ENCODE measurements around the gene RNMT. TPM values are rescaled to one million over a fixed set of nuclear protein-coding genes. Genes with fewer than 3 reads are reported as not detected.

Gene RNMT
- total RNA-seq, 4 donors from 2014 or later = 7.9 to 64.8 (median 27.0) TPM

DNA sequence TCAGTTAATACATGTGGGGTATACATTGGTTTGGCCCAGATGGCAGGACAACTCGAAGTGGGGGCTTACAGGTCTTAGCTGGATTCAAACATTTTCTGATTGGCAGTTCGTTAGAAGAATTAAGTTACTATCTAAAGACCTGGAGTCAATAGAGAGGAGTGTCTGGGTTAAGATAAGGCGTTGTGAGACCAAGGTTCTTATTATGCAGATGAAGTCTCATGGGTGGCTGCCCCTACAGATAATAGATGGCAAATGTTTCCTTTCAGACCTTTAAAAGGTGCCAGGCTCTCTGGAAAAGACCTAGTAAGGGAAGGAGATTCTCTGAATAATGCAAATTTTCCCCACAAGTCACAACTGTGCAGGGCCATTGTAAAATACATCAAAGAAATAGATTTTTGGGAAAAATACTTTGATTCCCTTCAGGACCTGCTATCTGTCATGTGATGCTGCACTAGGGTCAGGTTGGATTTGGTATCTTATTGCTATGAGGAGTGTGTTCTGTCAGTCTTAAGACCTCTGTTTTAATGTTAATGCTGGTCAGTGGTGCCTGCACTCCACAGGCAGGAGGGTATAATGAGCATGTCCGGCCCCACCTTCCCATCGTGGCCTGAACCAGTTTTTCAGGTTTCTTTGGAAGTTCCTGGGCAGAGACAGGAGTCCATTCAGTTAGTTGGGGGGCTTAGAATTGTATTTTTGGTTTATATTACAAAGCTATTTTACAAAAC is 83.2 kb downstream of the RNMT start:
- H3K27me3 ChIP-seq = no peaks in the 10 kb centered on the region
- no peak overlapping the region for H3K27ac ChIP-seq
- H3K36me3 ChIP-seq = no peaks in the 10 kb centered on the region
- H3K4me3 ChIP-seq = no peak overlapping the region
- intact Hi-C loops (cut with DNase I; ENCODE audit: low total_unique reads) = no loop called here
- TF ChIP-seq, protein P1, sequence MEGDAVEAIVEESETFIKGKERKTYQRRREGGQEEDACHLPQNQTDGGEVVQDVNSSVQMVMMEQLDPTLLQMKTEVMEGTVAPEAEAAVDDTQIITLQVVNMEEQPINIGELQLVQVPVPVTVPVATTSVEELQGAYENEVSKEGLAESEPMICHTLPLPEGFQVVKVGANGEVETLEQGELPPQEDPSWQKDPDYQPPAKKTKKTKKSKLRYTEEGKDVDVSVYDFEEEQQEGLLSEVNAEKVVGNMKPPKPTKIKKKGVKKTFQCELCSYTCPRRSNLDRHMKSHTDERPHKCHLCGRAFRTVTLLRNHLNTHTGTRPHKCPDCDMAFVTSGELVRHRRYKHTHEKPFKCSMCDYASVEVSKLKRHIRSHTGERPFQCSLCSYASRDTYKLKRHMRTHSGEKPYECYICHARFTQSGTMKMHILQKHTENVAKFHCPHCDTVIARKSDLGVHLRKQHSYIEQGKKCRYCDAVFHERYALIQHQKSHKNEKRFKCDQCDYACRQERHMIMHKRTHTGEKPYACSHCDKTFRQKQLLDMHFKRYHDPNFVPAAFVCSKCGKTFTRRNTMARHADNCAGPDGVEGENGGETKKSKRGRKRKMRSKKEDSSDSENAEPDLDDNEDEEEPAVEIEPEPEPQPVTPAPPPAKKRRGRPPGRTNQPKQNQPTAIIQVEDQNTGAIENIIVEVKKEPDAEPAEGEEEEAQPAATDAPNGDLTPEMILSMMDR (IDR thresholded peaks at IDR 0.05) = no peak
- no peak for TF ChIP-seq POLR2A (IDR thresholded peaks at IDR 0.05)
- no peaks in the 10 kb centered on the region for H3K4me1 ChIP-seq
- DNase-seq = no peak
- H3K9me3 ChIP-seq = no peaks in the 10 kb centered on the region

DNA sequence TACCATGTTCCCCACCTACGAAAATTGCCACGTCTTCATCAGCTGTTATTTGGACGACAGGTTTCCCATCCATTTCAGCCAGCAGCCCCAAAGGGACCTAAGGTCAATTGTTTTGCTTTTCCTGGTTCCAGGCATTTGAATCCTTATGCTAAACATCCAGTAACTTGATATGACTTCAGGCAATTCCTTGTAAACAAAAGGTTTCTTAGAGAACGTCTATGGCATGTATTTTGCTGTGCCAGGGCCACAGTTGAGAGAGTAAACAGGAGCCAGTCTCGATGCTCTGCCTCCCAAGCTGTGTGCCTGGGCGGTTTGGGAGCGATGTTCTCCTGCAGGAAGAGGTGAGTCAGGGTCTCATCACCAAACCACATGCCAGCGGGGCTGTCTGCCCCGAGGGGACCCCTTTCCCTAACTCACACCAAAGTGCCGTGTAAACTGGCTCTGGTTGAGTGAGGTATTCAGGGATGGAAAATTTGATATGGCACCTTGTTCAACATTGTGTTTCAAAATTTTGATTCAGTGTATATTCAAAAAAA is 84.5 kb downstream of the RNMT start:
- Histone ChIP-seq H3K27me3 (no peaks in the 10 kb centered on the region), H3K36me3 (no peaks in the 10 kb centered on the region), H3K9me3 (no peaks in the 10 kb centered on the region), H3K4me1 (no peaks in the 10 kb centered on the region), H3K4me3 (no peak overlapping the region), H3K27ac (no peak overlapping the region)
- intact Hi-C loops (cut with DNase I; ENCODE audit: low total_unique reads) = no loop called here
- no peak for TF ChIP-seq POLR2A (IDR thresholded peaks at IDR 0.05)
- TF ChIP-seq, protein P1 (IDR thresholded peaks at IDR 0.05) = no peak
- DNase-seq = no peak

DNA sequence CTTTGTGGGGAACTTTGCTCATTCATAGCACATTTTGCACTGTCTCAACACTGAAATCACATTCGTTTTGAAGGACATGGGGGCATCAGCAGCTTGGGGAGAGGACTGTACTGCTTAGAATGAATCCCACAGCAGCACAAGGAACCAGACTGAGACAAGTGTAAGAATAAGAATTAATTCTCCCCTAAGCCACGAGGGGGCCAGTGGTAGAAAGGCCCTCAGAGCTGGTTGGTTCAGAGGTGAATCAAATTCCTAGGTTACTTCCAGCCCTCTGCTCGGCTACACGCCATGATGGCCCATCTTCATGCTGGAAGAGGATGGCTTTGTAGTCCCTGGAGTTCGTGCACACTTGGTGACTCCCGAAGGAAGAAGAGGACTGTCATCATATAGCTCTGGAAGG is 85.5 kb downstream of the RNMT start:
- Histone ChIP-seq H3K4me1 (no peaks in the 10 kb centered on the region), H3K27ac (no peak overlapping the region), H3K36me3 (no peaks in the 10 kb centered on the region), H3K4me3 (no peak overlapping the region), H3K9me3 (no peaks in the 10 kb centered on the region), H3K27me3 (no peaks in the 10 kb centered on the region)
- TF ChIP-seq POLR2A (IDR thresholded peaks at IDR 0.05) = no peak
- TF ChIP-seq, protein P1 (IDR thresholded peaks at IDR 0.05) = no peak
- no peak for DNase-seq
- intact Hi-C loops (cut with DNase I; ENCODE audit: low total_unique reads) = no loop called here

DNA sequence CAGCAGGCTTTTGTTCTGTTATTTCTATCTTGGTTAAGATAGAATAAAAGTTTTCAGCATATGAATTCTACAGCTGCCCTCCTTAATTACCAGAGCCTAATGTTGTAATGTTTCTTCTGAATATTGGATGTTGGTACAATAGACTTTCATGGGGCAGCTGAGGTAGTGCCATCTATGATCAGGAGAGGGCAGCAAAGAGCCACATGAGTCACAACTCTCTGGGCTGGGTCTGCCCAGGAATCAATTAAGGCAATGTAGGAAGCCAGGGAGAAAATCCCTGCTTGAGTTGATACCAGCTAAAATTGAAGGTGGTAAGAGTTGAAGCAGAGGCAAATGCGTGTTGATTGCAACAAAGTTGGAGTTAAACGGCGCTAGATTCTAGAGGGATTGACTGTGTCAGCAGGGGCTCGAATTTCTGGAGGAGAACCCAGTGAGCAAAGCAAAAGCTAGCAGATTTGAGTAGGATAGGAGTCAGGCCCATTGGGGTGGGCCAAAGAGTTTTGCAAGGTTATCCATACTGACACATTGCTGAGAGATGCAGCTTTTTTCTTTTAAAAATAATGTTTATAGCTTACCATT is 86.9 kb downstream of the RNMT start:
- H3K9me3 ChIP-seq = no peaks in the 10 kb centered on the region
- TF ChIP-seq, protein P1 (IDR thresholded peaks at IDR 0.05) = peak; percentile 56 to 71 (median 61)
- no peak for TF ChIP-seq POLR2A (IDR thresholded peaks at IDR 0.05)
- no peaks in the 10 kb centered on the region for H3K36me3 ChIP-seq
- DNase-seq = peak; percentile 23 to 49
- no peaks in the 10 kb centered on the region for H3K4me1 ChIP-seq
- no peak overlapping the region for H3K4me3 ChIP-seq
- H3K27ac ChIP-seq = no peak overlapping the region
- no peaks in the 10 kb centered on the region for H3K27me3 ChIP-seq
- intact Hi-C loops (cut with DNase I; ENCODE audit: low total_unique reads) = no loop called here

Small RNA genes lying within 50 kb of the gene (small RNA-seq; reads per million reads assigned to genes)
- gene AP001525.1 = not detected
- gene RN7SL362P = not detected

Other genes with a start within 250 kb of the RNMT start
- gene FAM210A, start 115 bp upstream of the RNMT start, total RNA-seq = 10 to 100 TPM; 13.8 to 31.5 (median 20.4) TPM
- gene MC5R, start 97.5 kb downstream of the RNMT start, total RNA-seq = not detected
- not detected for gene MC2R, start 188.9 kb downstream of the RNMT start, total RNA-seq

All from uterus (tissue), 4 donors.